LNCaP clone FGC (cell line): ENCODE measurements around the gene CCDC137.
A peak's percentile ranks its signal among the peaks of the same experiment; 100 is the strongest.

Source experiments
- DNase-seq: peaks from one replicate; pipeline ENCODE4 v3.0.0-alpha.2; 2011; ENCODE audit warnings: low read depth
- H3K4me3 ChIP-seq: 2 replicates; pipeline ENCODE4 v1.5.1; 2011; ENCODE audit warnings: mild to moderate bottlenecking, low read depth, low read length, control low read depth
- TF ChIP-seq, protein P1 (sequence below): IDR thresholded peaks from 2 replicates; pipeline ENCODE4 v1.5.1; 2012; ENCODE audit warnings: mild to moderate bottlenecking; ENCODE audit not compliant: control insufficient read depth, insufficient read depth; ENCODE audit errors: extremely low read depth

CCDC137 gene

DNA sequence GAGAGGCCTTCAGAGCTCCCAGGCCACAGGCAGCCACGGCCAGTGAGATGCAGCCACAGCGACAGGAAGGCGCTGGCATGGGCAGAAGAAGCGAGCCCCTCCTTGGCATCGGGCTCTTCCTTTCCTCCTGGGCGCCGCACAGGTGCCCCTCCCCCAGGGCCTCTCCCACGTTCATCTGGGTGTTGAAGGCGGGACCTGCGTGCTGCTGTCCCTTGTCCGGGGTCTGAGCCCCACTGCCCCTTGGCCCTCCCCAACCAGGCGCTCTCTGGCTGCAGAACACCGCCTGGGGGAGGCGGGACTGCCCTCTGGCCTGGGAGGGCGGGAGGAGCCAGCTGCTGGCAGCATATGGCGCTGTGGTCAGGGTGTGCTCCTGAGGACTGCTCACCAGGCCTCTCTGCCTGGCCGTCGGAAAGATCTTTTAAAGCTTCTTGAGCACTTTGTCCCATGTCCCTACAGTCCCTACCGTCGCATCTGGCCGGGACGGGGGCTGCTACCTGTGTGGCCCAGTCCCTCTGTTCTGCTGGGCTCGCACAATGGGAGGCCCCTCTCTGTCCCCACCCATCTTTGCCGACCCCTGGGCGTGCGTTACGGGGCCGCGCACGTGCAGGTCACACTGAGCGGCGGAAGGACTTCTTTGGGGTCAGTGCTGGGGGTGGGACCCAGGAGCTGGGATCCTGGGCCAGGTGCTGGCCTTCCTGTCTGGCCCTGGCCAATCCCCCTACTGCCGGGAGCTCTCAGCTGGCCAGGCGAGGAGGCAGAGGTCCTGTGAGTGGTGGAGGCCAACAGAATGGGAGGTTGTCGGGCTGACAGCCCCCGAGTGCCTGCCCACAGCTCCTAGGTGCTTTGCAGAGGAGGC is 47.2 kb downstream of the CCDC137 start:
- H3K4me3 ChIP-seq: peak overlapping the region; percentile 98
- DNase-seq: no peak
- TF ChIP-seq, protein P1, sequence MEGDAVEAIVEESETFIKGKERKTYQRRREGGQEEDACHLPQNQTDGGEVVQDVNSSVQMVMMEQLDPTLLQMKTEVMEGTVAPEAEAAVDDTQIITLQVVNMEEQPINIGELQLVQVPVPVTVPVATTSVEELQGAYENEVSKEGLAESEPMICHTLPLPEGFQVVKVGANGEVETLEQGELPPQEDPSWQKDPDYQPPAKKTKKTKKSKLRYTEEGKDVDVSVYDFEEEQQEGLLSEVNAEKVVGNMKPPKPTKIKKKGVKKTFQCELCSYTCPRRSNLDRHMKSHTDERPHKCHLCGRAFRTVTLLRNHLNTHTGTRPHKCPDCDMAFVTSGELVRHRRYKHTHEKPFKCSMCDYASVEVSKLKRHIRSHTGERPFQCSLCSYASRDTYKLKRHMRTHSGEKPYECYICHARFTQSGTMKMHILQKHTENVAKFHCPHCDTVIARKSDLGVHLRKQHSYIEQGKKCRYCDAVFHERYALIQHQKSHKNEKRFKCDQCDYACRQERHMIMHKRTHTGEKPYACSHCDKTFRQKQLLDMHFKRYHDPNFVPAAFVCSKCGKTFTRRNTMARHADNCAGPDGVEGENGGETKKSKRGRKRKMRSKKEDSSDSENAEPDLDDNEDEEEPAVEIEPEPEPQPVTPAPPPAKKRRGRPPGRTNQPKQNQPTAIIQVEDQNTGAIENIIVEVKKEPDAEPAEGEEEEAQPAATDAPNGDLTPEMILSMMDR: no peak

DNA sequence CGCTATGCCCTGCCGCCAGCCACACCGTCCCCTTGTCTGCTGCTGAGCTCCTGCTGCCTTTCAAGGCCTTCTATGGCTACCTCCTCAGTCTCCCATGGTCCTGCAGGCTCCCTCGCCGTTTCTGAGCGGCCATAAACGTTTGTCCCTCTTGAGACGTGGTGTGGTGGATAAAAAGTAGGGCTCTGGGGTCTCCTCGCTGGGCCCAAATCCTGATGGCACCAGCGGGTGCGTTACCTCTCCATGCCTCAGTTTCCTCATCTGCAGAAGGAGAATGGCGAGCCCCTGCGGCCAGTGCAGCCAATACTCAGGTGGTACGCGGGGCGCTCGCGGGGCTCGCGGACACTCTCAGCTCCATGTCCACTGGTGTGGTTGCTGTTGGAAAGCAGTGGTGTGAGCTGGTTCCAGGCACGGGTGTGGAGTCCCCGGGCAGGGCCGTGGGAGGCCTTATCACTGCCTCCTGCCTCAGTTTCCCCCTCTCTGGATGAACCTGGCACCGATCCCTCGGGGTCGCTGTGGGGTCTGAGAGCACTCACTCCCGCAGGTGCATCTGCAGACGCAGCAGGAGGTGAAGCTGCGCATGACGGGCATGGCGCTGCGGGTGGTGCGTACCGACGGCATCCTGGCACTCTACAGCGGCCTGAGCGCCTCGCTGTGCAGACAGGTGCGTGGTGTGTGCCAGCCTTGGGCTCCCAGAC is 48.0 kb downstream of the CCDC137 start:
- TF ChIP-seq, protein P1: no peak
- H3K4me3 ChIP-seq: peak overlapping the region; percentile 98
- no peak for DNase-seq

- H3K4me3 ChIP-seq: no peak overlapping the region
- no peak for DNase-seq
- TF ChIP-seq, protein P1: no peak
Measured at GRCh38 chr17:81715107-81715871, 48.8 kb downstream of the CCDC137 start.

GRCh38 chr17:81715872-81716673 is 49.5 kb downstream of the CCDC137 start:
- no peak overlapping the region for H3K4me3 ChIP-seq
- DNase-seq: no peak
- TF ChIP-seq, protein P1: no peak

DNA sequence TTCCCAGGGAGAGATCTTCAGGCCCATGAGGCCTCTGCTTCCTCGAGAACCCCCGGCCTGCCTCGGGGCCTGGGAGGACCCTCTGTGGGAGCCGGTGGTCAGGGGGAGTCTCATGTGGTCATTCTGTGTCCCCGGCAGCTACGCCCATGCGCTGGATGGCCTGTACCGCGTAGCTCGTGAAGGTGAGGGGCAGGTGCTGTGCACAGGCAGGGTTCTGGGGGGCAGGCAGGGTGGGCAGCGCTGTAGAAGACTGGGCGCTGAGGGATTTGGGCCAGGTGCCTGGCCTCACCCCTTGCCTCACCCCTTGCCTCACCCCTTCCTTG is 50.1 kb downstream of the CCDC137 start:
- H3K4me3 ChIP-seq: no peak overlapping the region
- TF ChIP-seq, protein P1: no peak
- no peak for DNase-seq

DNA sequence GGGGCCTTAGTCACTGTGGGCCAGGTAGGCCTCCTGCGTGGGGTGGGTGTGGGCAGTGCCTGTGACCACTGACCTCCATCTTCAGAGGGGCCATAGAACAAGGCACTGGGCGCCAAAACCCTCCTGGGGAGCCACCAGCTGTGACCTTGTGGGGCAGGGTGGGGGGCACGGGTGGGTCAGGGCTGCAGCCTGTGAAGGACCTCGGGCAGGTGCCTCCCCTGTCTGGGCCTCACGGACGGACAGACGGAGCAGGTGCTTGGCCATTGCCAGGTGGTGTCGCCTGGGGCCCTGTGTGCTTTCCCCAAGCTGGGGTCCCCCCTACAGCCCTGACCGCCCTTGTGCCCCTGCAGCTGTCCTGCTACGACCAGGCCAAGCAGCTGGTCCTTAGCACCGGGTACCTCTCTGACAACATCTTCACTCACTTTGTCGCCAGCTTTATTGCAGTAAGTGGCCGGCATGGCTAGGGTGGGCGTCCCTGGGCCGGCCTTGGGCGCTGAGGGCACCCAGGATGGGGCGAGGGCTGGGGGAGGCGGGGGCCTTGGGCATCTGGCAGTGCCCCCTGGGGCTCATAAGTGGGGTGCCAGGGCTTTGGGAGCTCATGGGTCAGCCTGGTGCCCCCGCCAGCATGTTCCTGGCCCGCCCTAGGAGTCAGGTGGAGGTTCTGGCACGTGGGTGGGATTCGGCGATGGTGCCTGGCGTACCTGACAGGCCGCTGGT is 50.7 kb downstream of the CCDC137 start:
- TF ChIP-seq, protein P1: no peak
- H3K4me3 ChIP-seq: no peak overlapping the region
- no peak for DNase-seq
